ENCODE measurements around the gene TFG. TPM values are rescaled to one million over a fixed set of nuclear protein-coding genes. Genes with fewer than 3 reads are reported as not detected.

Gene TFG
- total and polyA plus RNA-seq, 8 donors: 28.5 to 49.5 (median 38.6) TPM

GRCh38 chr3:100700708-100701107, 8.6 kb upstream of the TFG start:
- DNase-seq (no peak), ATAC-seq (no peak), FAIRE-seq (no peak)
- 77 to 89% methylated on average over 5 of the region's 5 CpGs for WGBS, 2 donors
- Histone ChIP-seq H3K4me1 (no peaks in the 10 kb centered on the region), H3K27me3 (no peaks in the 10 kb centered on the region), H3K27ac (no peak overlapping the region), H3K9me3 (no peaks in the 10 kb centered on the region), H3K36me3 (no peaks in the 10 kb centered on the region), H3K4me3 (no peak overlapping the region)
- intact Hi-C loops (cut with DNase I): no loop called here
- TF ChIP-seq CTCF (IDR thresholded peaks at IDR 0.05): no peak

GRCh38 chr3:100702082-100702979, 7.0 kb upstream of the TFG start:
- 58 to 62% methylated on average over 4 of the region's 4 CpGs for WGBS, 2 donors
- ATAC-seq: no peak
- H3K9me3 ChIP-seq: no peaks in the 10 kb centered on the region
- H3K27ac ChIP-seq: no peak overlapping the region
- no peak overlapping the region for H3K4me3 ChIP-seq
- no peaks in the 10 kb centered on the region for H3K27me3 ChIP-seq
- FAIRE-seq: no peak
- no peaks in the 10 kb centered on the region for H3K36me3 ChIP-seq
- intact Hi-C loops (cut with DNase I): no loop called here
- H3K4me1 ChIP-seq: no peaks in the 10 kb centered on the region
- no peak for DNase-seq
- no peak for TF ChIP-seq CTCF (IDR thresholded peaks at IDR 0.05)

GRCh38 chr3:100702980-100703345, 6.3 kb upstream of the TFG start:
- Histone ChIP-seq H3K36me3 (no peaks in the 10 kb centered on the region), H3K4me1 (no peaks in the 10 kb centered on the region), H3K27ac (no peak overlapping the region), H3K27me3 (no peaks in the 10 kb centered on the region), H3K4me3 (no peak overlapping the region), H3K9me3 (no peaks in the 10 kb centered on the region)
- TF ChIP-seq CTCF (IDR thresholded peaks at IDR 0.05): no peak
- intact Hi-C loops (cut with DNase I): no loop called here
- DNase-seq (no peak), FAIRE-seq (no peak), ATAC-seq (no peak)
- 61 to 62% methylated on average over 5 of the region's 5 CpGs for WGBS, 2 donors

GRCh38 chr3:100703865-100704264, 5.4 kb upstream of the TFG start:
- intact Hi-C loops (cut with DNase I): no loop called here
- no peaks in the 10 kb centered on the region for H3K9me3 ChIP-seq
- peak overlapping the region in 2 of 4 donors; percentile 4 to 54 for H3K27ac ChIP-seq
- DNase-seq (peak in 1 of 6 donors; percentile 15), FAIRE-seq (no peak), ATAC-seq (peak in 3 of 4 donors; percentile 36 to 72 (median 71))
- no peak overlapping the region for H3K4me3 ChIP-seq
- 41% methylated on average over 4 of the region's 4 CpGs for whole genome bisulfite sequencing, 2 donors
- H3K27me3 ChIP-seq: no peaks in the 10 kb centered on the region
- H3K4me1 ChIP-seq: no peaks in the 10 kb centered on the region
- H3K36me3 ChIP-seq: no peaks in the 10 kb centered on the region
- TF ChIP-seq CTCF (IDR thresholded peaks at IDR 0.05): no peak

GRCh38 chr3:100706365-100706764, 2.9 kb upstream of the TFG start:
- Histone ChIP-seq H3K4me1 (peaks cover 0 to 8% (median 4%) of the 10 kb centered on the region in 3 donors), H3K9me3 (no peaks in the 10 kb centered on the region), H3K27me3 (no peaks in the 10 kb centered on the region), H3K27ac (no peak overlapping the region), H3K4me3 (no peak overlapping the region), H3K36me3 (no peaks in the 10 kb centered on the region)
- intact Hi-C loops (cut with DNase I): no loop called here
- no peak for DNase-seq
- TF ChIP-seq CTCF (IDR thresholded peaks at IDR 0.05): no peak
- 48 to 61% methylated on average over 3 of the region's 3 CpGs for whole genome bisulfite sequencing, 2 donors
- no peak for ATAC-seq
- no peak for FAIRE-seq
